Right cardiac atrium (tissue), 5 donors: Measurements from ENCODE around the gene GPATCH11. TPM values are rescaled to one million over a fixed set of nuclear protein-coding genes. Genes with fewer than 3 reads are reported as not detected.
A peak's percentile ranks its signal among the peaks of the same experiment; 100 is the strongest.

Source experiments
- ATAC-seq, 2 donors: fragments of 200-7000 bp; cut with Tn5 transposase; one replicate each; pipeline versions ENCODE4 v1.8.0 to v1.9.1; 2020; ENCODE audit warnings: moderate library complexity in 2 of 2, mild to moderate bottlenecking in 1 of 2
- DNase-seq, 3 donors: peaks; one replicate each; pipeline ENCODE4 v3.0.0-alpha.2; 2020
- H3K27ac ChIP-seq: one replicate; pipeline ENCODE4 v1.5.1; 2013; ENCODE audit warnings: mild to moderate bottlenecking, low read length, control low read depth, moderate library complexity
- H3K27me3 ChIP-seq: one replicate; pipeline ENCODE4 v1.6.1; 2013; ENCODE audit not compliant: control insufficient read depth, insufficient read depth
- H3K4me1 ChIP-seq: one replicate; pipeline ENCODE4 v1.6.1; 2013; ENCODE audit warnings: low read length; ENCODE audit not compliant: control insufficient read depth, insufficient read depth
- H3K4me3 ChIP-seq: one replicate; pipeline ENCODE4 v1.5.1; 2013; ENCODE audit warnings: low read length, control low read depth
- H3K9me3 ChIP-seq: one replicate; pipeline ENCODE4 v1.6.1; 2013; ENCODE audit warnings: low read length; ENCODE audit not compliant: control insufficient read depth
- whole genome bisulfite sequencing: extraction: QIAGEN DNeasy Blood & Tissue Kit; methylation state at CpG from one replicate; pipeline ENCODE4 v1.1.7; 2013; 5-methylcytosine and 5-hydroxymethylcytosine counted together
- intact Hi-C, 4 donors: fragments of 100-400 bp; cut with DNase I; formaldehyde crosslinking; loops; one replicate each; pipeline versions ENCODE4 v1.11.0 to v1.14.0; 2022 to 2023
- long read RNA-seq, 4 donors: library from polyadenylated mRNA; unstranded; transcript quantifications; one replicate each; pipeline ENCODE4 v2.0.0, GENCODE V29; 2020 to 2021
- polyA plus RNA-seq: library from polyadenylated mRNA; stranded (reverse); fragments of 200-250 nt; gene quantifications from one replicate; pipeline ENCODE4 v1.2.3, GENCODE V29; 2013
- total RNA-seq, 4 donors: library from RNA; stranded (reverse); fragmentation: NEBNext Ultra II Directional; extraction: Animal tissue kit (Norgen Biotek cat#: 25700); gene quantifications; one replicate each; pipeline ENCODE4 v1.2.1, GENCODE V29; 2021
- donor health status: healthy with polysubstance abuse.
- donor health status: DM: no; HTN: yes; CAD: no.
- donor health status: DM: no; HTN: no; CAD: no.
- donor health status: DM: no; HTN: yes; CAD: no; lungs with severe emphysema.
- donor health status: DM: yes; HTN: yes; CAD: no.

Gene GPATCH11
- total RNA-seq (1 to 10 TPM; 5.1 to 8.6 (median 6.9) TPM), polyA plus RNA-seq (4.1 TPM)
- long read RNA-seq, donor 1, transcript GPATCH11-202 (9 exons, 3,906 nt), result major isoform, 9 of 13 reads
- long read RNA-seq, donor 1, partial matches to known transcripts, result 4 of 13 reads
- long read RNA-seq, donor 1, other reads (novel, unspliced or antisense), result 0 of 13 reads
- long read RNA-seq, donor 2, transcript GPATCH11-202 (9 exons, 3,906 nt), result major isoform, 6 of 9 reads
- long read RNA-seq, donor 2, partial matches to known transcripts, result 1 of 9 reads
- long read RNA-seq, donor 2, other reads (novel, unspliced or antisense), result 1 of 9 reads
- long read RNA-seq, donor 3, partial matches to known transcripts, result 1 of 4 reads
- long read RNA-seq, donor 3, other reads (novel, unspliced or antisense), result 0 of 4 reads
- long read RNA-seq, donor 4, transcript GPATCH11-202 (9 exons, 3,906 nt), result major isoform, 10 of 10 reads
- long read RNA-seq, donor 4, partial matches to known transcripts, result 0 of 10 reads
- long read RNA-seq, donor 4, other reads (novel, unspliced or antisense), result 0 of 10 reads

DNA sequence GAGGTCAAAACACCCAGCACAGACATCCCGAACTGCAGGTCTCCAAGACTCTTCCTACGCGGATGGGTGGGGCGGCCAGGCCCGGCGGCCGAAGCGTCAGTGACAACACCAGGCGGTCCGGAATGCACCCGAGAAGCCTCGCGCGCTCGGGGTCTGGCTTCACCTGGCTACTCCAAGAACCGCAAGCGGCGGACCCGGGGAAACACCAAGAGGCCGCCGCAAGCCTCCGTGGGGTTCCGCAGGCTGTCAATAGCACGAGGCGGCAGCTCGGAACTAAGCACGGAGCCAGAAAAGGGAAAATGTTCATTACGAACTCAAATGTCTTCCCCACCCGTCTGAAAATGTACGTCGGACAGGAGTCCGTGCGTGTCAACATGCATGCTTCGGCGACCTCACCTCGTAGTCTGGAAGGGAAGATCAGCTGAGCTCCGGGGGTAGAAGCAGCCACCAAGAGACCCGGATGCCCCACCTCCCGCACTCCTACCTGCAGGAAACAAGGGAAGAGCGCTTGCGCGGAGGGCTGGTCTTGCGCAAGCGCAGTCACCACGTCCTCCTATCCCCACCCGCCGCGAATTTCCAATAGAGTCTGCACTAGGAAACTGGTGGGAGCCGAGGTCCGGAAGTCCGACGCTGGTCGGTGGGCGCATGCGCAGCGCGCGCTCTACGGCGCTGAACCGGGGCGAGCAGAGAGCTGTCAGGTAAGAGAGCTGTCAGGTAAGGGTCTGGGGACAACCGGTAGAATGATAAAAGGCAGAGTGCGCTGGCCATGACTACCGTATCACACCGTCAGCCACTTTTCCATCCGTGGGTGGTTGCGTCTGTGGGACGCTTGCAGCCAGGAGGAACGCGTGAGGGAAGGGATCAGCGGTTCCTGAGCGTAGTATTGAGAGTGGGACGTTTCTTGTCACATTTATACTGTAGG, at the start of gene GPATCH11, which contains the start of gene HEATR5B:
GPATCH11 (plus strand) TSS at position 646 of the 922 bp plus-strand sequence. CDS start 3,864 bp downstream, outside the sequence.
HEATR5B (minus strand) TSS at position 500 of the 922 bp plus-strand sequence. CDS start 958 bp downstream, outside the sequence.
- DNase-seq (peak; percentile 94 to 97 (median 97)), ATAC-seq (peak; percentile 97 to 99)
- no peaks in the 10 kb centered on the region for H3K27me3 ChIP-seq
- WGBS, result under 1% methylated on average over 74 of the region's 74 CpGs
- no peaks in the 10 kb centered on the region for H3K4me1 ChIP-seq
- H3K4me3 ChIP-seq, result peak within 1 kb of the TSS; percentile 80
- H3K27ac ChIP-seq, result peak within 1 kb of the TSS; percentile 75
- intact Hi-C loops, result no loop called here
- no peaks in the 10 kb centered on the region for H3K9me3 ChIP-seq

DNA sequence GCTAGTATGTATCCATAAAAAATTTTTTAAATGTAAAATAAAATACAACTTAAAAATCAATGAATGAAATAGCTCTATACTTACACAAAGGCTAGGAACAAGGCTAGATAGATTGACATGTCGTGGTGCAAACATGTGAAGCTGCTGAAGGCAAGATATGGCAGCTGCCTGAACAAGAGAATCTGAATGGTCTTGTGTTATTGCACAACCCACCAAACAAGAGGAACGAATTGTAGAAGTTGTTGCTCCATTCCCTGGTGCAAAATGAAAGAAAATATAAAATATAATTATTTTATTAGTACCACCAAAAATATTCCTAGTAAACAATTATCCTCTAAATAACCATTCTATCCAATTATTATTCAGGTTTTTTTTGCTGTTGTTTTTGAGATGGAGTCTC, 46.5 kb upstream of the GPATCH11 start:
- no peak for ATAC-seq
- Histone ChIP-seq H3K4me3 (no peak overlapping the region), H3K4me1 (no peaks in the 10 kb centered on the region), H3K27ac (no peak overlapping the region), H3K27me3 (no peaks in the 10 kb centered on the region), H3K9me3 (no peaks in the 10 kb centered on the region)
- 79% methylated on average over 2 of the region's 2 CpGs for WGBS
- intact Hi-C loops, result no loop called here
- DNase-seq, result no peak

DNA sequence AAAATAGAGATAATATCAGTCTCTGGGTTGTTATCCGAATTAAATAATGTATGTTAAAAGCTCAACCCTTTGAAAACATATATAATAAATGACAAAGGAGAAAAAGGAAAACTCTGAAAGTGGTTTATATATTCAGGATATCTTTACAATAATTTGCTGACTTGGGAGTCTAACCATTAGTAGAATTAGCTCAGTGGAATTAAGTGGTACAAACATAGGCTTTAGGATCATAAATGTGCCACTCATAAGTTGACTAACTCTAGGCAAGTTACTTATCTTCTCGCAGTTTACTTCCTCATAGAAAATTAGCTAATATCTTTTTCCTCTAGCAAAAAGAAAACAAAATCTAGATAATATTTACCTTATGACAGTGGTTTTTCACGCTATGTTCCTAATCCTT, 44.7 kb upstream of the GPATCH11 start:
- H3K4me1 ChIP-seq, result no peaks in the 10 kb centered on the region
- no peak overlapping the region for H3K27ac ChIP-seq
- no peak for DNase-seq
- no peaks in the 10 kb centered on the region for H3K27me3 ChIP-seq
- 92% methylated on average over 3 of the region's 3 CpGs for whole genome bisulfite sequencing
- ATAC-seq, result no peak
- intact Hi-C loops, result no loop called here
- no peak overlapping the region for H3K4me3 ChIP-seq
- H3K9me3 ChIP-seq, result no peaks in the 10 kb centered on the region

DNA sequence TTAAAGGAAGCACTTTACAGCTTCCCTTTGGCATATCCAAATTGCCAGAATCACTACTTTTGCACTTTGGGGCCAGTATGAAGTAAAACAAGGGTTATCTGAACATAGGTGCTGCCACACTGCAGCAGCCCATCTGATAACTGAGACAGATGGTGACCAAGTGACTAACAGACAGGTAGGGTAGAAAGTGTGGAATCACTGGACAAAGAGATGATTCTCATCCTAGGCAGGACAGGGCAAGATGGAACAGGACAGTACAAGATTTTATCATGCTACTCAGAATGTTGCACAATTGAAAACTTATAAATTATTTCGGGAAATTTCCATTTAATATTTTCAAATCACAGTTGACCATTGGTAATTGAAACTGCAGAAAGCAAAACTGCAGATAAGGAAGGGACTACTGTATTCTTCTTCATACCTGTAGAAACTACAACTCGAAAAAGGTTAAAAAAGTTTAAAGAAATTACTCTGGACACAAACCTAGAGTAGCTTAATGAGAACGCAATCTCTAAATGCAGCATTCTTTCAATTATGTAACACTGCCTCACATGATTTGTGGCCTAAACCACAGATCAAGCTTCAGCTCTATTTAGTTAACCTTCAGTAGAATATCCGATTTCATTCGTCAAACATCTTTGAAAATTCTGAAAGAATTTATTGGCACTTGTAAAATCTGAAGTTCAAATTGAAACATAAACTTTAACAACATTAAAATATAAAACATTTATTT, 31.6 kb upstream of the GPATCH11 start:
- ATAC-seq, result no peak
- no peak for DNase-seq
- Histone ChIP-seq H3K27ac (no peak overlapping the region), H3K9me3 (no peaks in the 10 kb centered on the region), H3K4me3 (no peak overlapping the region), H3K4me1 (no peaks in the 10 kb centered on the region), H3K27me3 (no peaks in the 10 kb centered on the region)
- intact Hi-C loops, result no loop called here
- 90% methylated on average over 5 of the region's 5 CpGs for WGBS

DNA sequence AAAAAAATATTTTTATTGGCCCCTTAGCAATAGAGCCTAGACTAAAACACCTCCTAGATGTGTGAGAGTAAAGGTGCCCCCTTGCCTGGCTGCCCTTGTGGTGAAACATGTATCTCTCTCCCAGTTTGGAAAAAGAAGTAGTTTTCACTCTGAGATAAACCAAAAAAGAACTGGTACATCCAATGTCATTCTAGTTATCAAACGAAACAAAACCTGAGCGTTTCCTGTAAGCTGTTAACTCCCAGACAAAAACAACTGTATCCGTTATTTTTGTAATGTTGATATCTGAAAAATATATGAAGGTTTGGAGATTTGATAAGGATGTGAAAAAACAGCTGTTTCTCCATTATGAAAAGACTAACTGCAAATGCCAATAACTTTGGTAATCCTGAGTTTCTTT, 24.5 kb upstream of the GPATCH11 start:
- DNase-seq, result no peak
- ATAC-seq, result no peak
- Histone ChIP-seq H3K27ac (no peak overlapping the region), H3K4me3 (no peak overlapping the region), H3K4me1 (no peaks in the 10 kb centered on the region), H3K27me3 (no peaks in the 10 kb centered on the region), H3K9me3 (no peaks in the 10 kb centered on the region)
- WGBS, result 76% methylated on average over 3 of the region's 3 CpGs
- intact Hi-C loops, result no loop called here

DNA sequence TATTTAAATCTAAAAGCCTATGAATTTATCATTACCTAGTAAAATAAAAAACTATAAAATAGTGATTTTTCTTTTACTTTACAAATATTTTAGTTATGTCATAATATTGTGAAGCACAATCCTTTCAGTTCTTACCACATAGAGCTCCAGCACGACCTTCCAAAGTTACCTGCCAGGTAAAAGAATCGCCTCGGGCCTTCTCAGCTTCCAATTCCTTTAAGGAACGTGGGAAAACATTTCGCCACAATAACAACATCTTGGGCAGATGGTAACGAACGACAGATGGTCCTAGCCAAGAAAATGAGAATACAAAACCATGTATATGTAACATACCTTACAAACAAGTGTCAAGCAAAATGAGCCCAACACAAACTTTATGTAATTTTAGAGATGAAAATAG, 23.9 kb upstream of the GPATCH11 start:
- ATAC-seq (no peak), DNase-seq (no peak)
- Histone ChIP-seq H3K4me3 (no peak overlapping the region), H3K27me3 (no peaks in the 10 kb centered on the region), H3K9me3 (no peaks in the 10 kb centered on the region), H3K4me1 (no peaks in the 10 kb centered on the region), H3K27ac (no peak overlapping the region)
- 90% methylated on average over 7 of the region's 7 CpGs for WGBS
- intact Hi-C loops, result no loop called here

DNA sequence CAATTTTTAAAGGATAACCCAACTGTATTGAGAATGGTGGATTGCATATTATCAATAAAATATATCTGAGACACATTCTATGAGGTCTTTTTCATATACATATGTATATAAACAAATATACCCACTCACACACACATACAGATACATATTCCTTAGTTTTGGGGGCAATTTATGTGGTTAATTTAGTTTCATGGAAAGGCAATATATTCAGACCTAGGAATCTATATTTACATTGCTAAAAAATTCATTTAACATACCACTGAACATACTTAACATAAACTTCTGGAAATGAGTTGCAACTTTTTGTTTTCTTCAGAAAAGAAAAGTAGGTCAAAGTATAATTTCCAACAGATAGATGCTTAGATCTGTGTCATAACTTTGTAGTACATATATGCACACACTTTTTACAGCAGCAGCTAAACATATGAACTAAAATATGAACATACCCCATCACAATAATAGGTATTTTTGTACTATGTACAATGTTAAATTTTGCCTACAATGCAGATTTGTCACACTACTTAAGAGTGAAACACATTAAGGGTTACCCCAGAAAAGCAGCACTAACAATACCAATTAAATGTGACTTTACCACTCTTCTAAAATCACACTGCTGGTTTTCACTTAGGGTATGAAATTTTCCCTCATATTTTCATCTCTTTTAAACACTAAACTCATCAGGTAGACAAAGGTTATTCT, 23.2 kb upstream of the GPATCH11 start:
- intact Hi-C loops, result no loop called here

DNA sequence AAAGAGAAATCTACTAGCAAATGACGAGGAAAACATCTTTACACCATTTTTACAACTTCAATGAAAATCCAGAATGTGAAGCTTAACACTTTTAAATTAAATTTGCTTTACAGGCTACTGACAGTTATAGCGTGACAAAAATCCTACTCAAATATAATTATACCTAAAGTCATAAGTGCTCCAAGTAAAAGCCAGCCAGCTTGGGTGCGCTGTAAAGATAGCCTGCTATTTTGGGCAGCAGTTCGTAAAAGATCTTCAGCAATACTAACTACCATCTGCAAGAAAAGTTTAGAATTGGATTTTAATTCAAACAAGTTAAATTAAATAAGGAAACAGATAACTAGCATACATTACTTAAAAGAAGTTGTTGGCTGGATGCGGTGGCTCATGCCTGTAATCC, 22.5 kb upstream of the GPATCH11 start:
- H3K27me3 ChIP-seq, result no peaks in the 10 kb centered on the region
- intact Hi-C loops, result no loop called here
- DNase-seq (no peak), ATAC-seq (no peak)
- no peak overlapping the region for H3K27ac ChIP-seq
- H3K4me3 ChIP-seq, result no peak overlapping the region
- H3K9me3 ChIP-seq, result no peaks in the 10 kb centered on the region
- WGBS, result 79% methylated on average over 5 of the region's 5 CpGs
- H3K4me1 ChIP-seq, result no peaks in the 10 kb centered on the region

More for the DNA sequence above, 23.2 kb upstream of the GPATCH11 start:
- Histone ChIP-seq H3K9me3 (no peaks in the 10 kb centered on the region), H3K4me1 (no peaks in the 10 kb centered on the region), H3K27ac (no peak overlapping the region), H3K4me3 (no peak overlapping the region), H3K27me3 (no peaks in the 10 kb centered on the region)
- ATAC-seq, result no peak
- DNase-seq, result no peak

DNA sequence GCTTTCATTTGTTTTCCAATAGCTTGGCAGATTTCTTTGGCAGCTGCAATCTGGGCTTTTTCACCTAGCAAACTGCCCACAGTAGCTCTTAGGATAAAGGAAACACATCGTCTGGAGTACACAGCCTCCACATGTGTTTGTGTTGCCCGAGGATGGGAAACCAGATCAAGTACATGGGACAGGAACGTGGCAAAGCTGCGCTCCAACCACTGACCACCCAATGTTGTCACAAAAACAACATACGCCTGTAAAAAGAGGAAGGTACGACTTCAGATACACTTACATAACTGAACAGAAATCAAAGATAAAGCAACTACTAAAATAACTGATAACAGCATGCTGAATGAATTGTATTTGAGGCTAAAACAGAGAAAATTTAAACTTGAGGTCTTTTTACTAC, 15.6 kb upstream of the GPATCH11 start:
- 76% methylated on average over 6 of the region's 6 CpGs for WGBS
- DNase-seq (no peak), ATAC-seq (no peak)
- H3K9me3 ChIP-seq, result no peaks in the 10 kb centered on the region
- H3K4me1 ChIP-seq, result no peaks in the 10 kb centered on the region
- H3K27ac ChIP-seq, result no peak overlapping the region
- H3K4me3 ChIP-seq, result no peak overlapping the region
- intact Hi-C loops, result no loop called here
- no peaks in the 10 kb centered on the region for H3K27me3 ChIP-seq

DNA sequence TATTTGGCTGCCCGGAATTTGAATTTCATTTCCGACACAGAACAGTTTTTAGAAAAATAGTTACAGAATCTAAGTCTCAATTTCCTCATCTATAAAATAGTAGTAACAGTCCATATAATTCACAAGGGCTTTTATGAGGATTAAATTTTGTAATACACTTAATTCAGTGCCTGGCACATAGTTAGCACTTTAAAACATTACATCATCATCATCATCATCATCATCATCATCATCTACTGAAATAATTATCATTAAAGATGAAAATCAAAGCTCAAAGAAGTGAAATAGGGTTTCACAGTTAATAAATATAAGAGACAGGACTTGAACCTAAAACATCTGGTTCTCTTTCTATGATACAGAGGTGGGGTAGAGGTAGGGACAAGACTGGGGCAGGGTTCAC, 13.4 kb upstream of the GPATCH11 start:
- intact Hi-C loops, result no loop called here
- Histone ChIP-seq H3K4me3 (no peak overlapping the region), H3K9me3 (no peaks in the 10 kb centered on the region), H3K27me3 (no peaks in the 10 kb centered on the region), H3K27ac (no peak overlapping the region), H3K4me1 (no peaks in the 10 kb centered on the region)
- ATAC-seq (no peak), DNase-seq (no peak)
- WGBS, result over 99% methylated on average over 2 of the region's 2 CpGs
